Activated CD8-positive, alpha-beta T cell treated with anti-CD3 and anti-CD28 coated beads for 36 hours (primary cell): ENCODE measurements around the gene B9D2. TPM values are rescaled to one million over a fixed set of nuclear protein-coding genes. Genes with fewer than 3 reads are reported as not detected.

Experiments
- ATAC-seq: fragments of 200-7000 bp; cut with Tn5 transposase; one replicate; pipeline ENCODE4 v1.10.0; 2021; ENCODE audit warnings: mild to moderate bottlenecking, moderate library complexity
- CTCF ChIA-PET: fragments of 350-600 bp; sonication (Branson Sonifier 250); formaldehyde crosslinking; loops from one replicate; lab custom pipeline; 2021; ENCODE audit warnings: antibody characterized with exemption; lab: Charles Lee
- POLR2A ChIA-PET: fragments of 350-600 bp; sonication (Branson Sonifier 250); formaldehyde crosslinking; loops from one replicate; lab custom pipeline; 2021; ENCODE audit warnings: antibody characterized with exemption; lab: Charles Lee
- DNase-seq: peaks from one replicate; pipeline ENCODE4 v3.0.0-alpha.2; 2020
- H3K27ac Mint-ChIP-seq: one replicate; pipeline ENCODE4 v1.8.0; 2021; ENCODE audit warnings: mild to moderate bottlenecking, mixed read lengths
- H3K27me3 Mint-ChIP-seq: one replicate; pipeline ENCODE4 v1.8.0; 2021; ENCODE audit warnings: mixed read lengths
- H3K36me3 Mint-ChIP-seq: one replicate; pipeline ENCODE4 v1.8.0; 2021; ENCODE audit warnings: low read depth, mixed read lengths
- H3K4me1 Mint-ChIP-seq: one replicate; pipeline ENCODE4 v1.8.0; 2021; ENCODE audit warnings: low read depth, mixed read lengths
- H3K4me3 Mint-ChIP-seq: one replicate; pipeline ENCODE4 v1.8.0; 2021; ENCODE audit warnings: mild to moderate bottlenecking, moderate library complexity, mixed read lengths
- H3K9me3 Mint-ChIP-seq: one replicate; pipeline ENCODE4 v1.8.0; 2021; ENCODE audit warnings: mixed read lengths
- CTCF ChIP-seq: fragments of 200-600 bp; IDR thresholded peaks from one replicate; pipeline ENCODE4 v1.8.0; 2022; ENCODE audit warnings: antibody characterized with exemption, mild to moderate bottlenecking
- intact Hi-C: fragments of 100-400 bp; cut with micrococcal nuclease; formaldehyde crosslinking; loops from one replicate; pipeline ENCODE4 v1.10.0; 2022
- total RNA-seq, 2 experiments: library from RNA; stranded (reverse); gene quantifications; one replicate each; pipeline ENCODE4 v1.2.3, GENCODE V29; 2021

Gene B9D2
- total RNA-seq, 2 experiments from 2014 or later = 3.1 to 5.1 TPM

DNA sequence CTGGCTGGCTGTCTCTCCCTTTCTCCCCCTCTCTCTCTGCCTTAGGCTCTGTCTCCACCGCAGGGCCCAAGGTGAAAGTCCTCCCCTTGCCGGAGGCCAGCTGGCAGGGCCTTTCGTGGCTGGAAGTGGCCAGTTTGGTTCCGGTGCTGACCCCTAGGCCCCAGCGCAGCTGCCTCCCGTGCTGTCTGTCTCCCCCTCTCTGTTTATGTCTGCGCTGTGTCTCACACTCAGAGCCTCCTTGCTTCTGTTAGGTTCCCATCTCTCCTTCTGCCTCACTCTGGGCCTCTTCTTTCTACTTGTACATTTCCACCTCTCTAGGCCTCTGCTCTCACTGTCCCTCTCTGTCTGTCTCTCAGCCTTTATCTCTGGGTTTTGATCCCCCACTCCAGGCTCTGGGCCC is 40.9 kb downstream of the B9D2 start:
- Mint-ChIP-seq H3K27me3 (no peaks in the 10 kb centered on the region), H3K4me1 (peaks cover 53% of the 10 kb centered on the region), H3K36me3 (peaks cover 37% of the 10 kb centered on the region), H3K27ac (peak overlapping the region; percentile 77), H3K4me3 (no peak overlapping the region), H3K9me3 (no peaks in the 10 kb centered on the region)
- DNase-seq = no peak
- no peak for ATAC-seq
- CTCF ChIA-PET = interaction anchor here (1.5 kb wide), 1 partner anchor 102 kb away, joined by 3 read pairs; no protein-coding TSS in a partner anchor
- no peak for TF ChIP-seq CTCF
- intact Hi-C loops = no loop called here
- POLR2A ChIA-PET = interaction anchor here (0.9 to 2.8 kb wide), 3 partner anchors 13 to 61 kb away, joined by 4 to 11 read pairs (median 5); partner anchors contain the start of gene CCDC97

DNA sequence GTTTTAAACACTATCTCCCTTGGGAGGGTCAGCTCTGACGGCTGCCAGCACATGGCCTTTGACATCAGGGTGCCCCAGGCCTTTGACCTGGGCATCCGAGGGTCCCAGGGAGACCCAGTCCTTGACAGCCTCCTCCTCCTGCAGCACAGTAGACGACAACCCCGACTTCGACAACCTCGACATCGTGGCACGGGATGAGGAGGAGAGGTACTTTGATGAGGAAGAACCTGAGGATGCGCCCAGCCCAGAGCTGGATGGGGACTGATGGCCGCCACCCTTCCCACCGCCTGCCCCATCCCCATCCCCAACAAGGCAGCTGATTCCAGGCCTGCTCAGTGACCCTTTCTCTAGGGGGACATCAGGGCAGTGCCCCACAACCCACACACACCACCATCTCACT is 41.5 kb downstream of the B9D2 start:
- ATAC-seq (no peak), DNase-seq (no peak)
- peak overlapping the region; percentile 77 for H3K27ac Mint-ChIP-seq
- ChIA-PET CTCF (interaction anchor here (0.9 to 1.5 kb wide), 5 partner anchors 12 to 102 kb away, joined by 3 to 4 read pairs (median 3); partner anchors contain the start of gene CCDC97), POLR2A (interaction anchor here (0.8 to 2.8 kb wide), 4 partner anchors 13 to 60 kb away, joined by 3 to 11 read pairs (median 4); partner anchors contain the start of gene CCDC97)
- intact Hi-C loops = no loop called here
- no peaks in the 10 kb centered on the region for H3K9me3 Mint-ChIP-seq
- no peak overlapping the region for H3K4me3 Mint-ChIP-seq
- H3K4me1 Mint-ChIP-seq = peaks cover 49% of the 10 kb centered on the region
- H3K27me3 Mint-ChIP-seq = no peaks in the 10 kb centered on the region
- no peak for TF ChIP-seq CTCF
- peaks cover 37% of the 10 kb centered on the region for H3K36me3 Mint-ChIP-seq

DNA sequence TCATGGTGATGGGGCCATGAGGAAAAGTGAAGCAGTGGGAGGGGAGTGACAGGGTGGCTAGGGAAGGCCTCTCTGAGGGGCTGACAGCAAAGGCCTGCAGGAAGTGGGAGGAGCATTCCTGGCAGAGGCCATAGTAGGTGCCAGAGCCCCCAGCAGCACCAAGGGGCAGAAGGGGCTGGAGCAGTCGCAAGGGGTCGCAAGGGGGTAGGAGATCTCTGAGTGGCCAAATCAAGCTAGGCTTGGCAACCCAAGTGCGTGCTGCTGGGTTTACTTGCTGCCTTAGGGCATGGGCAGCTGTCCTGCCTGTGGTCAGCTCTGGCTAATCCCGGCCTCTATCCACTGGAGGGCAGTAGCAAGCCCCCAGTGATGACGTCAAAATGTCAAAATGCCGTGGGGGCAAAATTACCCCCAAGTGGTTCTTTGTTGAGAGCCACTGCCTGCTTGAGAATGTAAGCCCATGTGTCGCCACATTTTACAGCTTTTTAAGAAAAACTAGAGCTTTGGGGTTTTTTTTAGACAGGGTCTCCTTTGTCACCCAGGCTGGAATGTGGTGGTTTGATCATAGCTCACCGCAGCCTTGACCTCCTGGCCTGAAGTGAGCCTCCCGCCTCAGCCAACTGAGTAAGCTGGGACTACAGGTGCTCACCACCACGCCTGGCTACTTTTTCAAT is 42.2 kb downstream of the B9D2 start:
- POLR2A ChIA-PET = interaction anchor here (0.7 to 1.6 kb wide), 4 partner anchors 11 to 59 kb away, joined by 3 to 5 read pairs (median 4); no protein-coding TSS in a partner anchor
- Mint-ChIP-seq H3K27me3 (no peaks in the 10 kb centered on the region), H3K27ac (peak overlapping the region; percentile 77), H3K4me3 (no peak overlapping the region), H3K36me3 (peaks cover 40% of the 10 kb centered on the region), H3K4me1 (peaks cover 49% of the 10 kb centered on the region), H3K9me3 (no peaks in the 10 kb centered on the region)
- CTCF ChIA-PET = interaction anchor here (0.9 to 1.5 kb wide), 5 partner anchors 11 to 101 kb away, joined by 3 to 4 read pairs (median 3); partner anchors contain the start of gene CCDC97
- ATAC-seq (no peak), DNase-seq (peak; percentile 24)
- peak; percentile 38 for TF ChIP-seq CTCF
- intact Hi-C loops = no loop called here

DNA sequence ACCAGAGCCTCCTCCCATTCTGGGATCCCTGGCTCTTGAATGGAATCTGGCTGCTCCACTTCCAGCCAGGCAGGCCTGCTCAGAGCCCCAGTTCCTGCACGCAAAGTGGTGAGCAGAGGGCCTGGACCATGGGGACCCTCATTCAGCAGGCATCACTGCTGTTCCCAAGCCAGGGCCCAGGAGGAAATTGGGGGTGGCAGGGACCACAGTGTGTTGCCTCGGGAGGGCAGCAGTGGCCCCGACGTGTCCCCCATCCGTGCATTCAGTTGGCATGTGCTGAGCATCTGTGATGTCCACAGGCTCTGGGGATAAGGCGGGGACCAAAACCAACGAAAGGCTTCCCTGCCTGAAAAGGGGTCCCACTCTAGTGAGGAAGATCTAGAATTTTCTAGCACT is 42.7 kb downstream of the B9D2 start:
- ChIA-PET POLR2A (interaction anchor here (0.9 kb wide), 1 partner anchor 10 kb away, joined by 4 read pairs; no protein-coding TSS in a partner anchor), CTCF (interaction anchor here (1.2 kb wide), 2 partner anchors 28 to 31 kb away, joined by 3 read pairs; no protein-coding TSS in a partner anchor)
- no peak for TF ChIP-seq CTCF
- H3K9me3 Mint-ChIP-seq = no peaks in the 10 kb centered on the region
- peaks cover 45% of the 10 kb centered on the region for H3K4me1 Mint-ChIP-seq
- H3K27me3 Mint-ChIP-seq = no peaks in the 10 kb centered on the region
- peaks cover 41% of the 10 kb centered on the region for H3K36me3 Mint-ChIP-seq
- intact Hi-C loops = no loop called here
- H3K27ac Mint-ChIP-seq = peak overlapping the region; percentile 77
- ATAC-seq = no peak
- H3K4me3 Mint-ChIP-seq = no peak overlapping the region
- no peak for DNase-seq

DNA sequence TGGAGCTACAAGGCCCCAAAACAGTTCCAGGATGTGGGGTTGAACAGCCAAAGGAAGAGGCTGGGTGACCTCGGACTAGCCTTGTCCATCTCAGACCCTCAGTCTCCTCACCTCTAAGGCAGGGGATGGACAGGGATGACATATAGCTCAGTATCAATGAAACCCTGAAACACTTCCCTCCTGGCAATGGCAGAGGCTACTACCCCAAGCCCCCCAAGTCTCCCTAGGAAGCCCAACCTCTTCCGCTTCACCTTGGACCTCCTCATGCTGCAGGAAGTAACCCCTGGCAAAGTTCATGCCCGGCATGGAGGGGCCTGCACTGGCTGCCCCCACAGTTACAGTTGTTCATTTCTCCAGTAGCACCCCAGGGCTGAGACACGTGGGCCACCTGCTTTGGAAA is 43.4 kb downstream of the B9D2 start:
- intact Hi-C loops = no loop called here
- ATAC-seq = no peak
- H3K9me3 Mint-ChIP-seq = no peaks in the 10 kb centered on the region
- H3K36me3 Mint-ChIP-seq = peaks cover 42% of the 10 kb centered on the region
- TF ChIP-seq CTCF = no peak
- H3K27ac Mint-ChIP-seq = peak overlapping the region; percentile 52
- H3K27me3 Mint-ChIP-seq = no peaks in the 10 kb centered on the region
- POLR2A ChIA-PET = interaction anchor here (1.0 kb wide), 1 partner anchor 10 kb away, joined by 4 read pairs; the partner anchor contains the start of gene CCDC97
- CTCF ChIA-PET = no interaction called here
- H3K4me1 Mint-ChIP-seq = peaks cover 42% of the 10 kb centered on the region
- DNase-seq = no peak
- no peak overlapping the region for H3K4me3 Mint-ChIP-seq
